ENCODE data around the gene GALNT16. TPM values are rescaled to one million over a fixed set of nuclear protein-coding genes. Genes with fewer than 3 reads are reported as not detected.

GALNT16 gene
- total RNA-seq, 1 donor from 2014 or later: 12.4 TPM

DNA sequence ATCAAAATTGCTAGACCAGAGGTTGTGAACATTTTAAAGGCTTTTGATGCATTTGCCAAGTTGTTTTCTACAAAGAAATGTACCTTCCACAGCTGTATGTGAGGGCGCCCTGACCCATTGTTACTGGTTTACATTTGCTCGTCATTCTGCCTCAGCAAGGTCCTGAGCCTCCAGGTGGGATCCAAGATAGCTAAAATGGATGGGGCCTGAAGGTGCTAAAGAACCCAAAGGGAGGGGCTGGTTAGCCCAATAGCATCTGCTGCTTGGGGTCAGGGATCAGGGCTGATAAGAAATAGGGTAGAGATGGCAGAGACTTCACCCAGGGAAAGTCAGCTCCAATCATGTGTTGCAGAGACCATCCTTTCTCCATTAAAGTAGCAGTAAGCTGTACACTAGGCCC is 43.1 kb downstream of the GALNT16 start:
- TF ChIP-seq, protein P1, sequence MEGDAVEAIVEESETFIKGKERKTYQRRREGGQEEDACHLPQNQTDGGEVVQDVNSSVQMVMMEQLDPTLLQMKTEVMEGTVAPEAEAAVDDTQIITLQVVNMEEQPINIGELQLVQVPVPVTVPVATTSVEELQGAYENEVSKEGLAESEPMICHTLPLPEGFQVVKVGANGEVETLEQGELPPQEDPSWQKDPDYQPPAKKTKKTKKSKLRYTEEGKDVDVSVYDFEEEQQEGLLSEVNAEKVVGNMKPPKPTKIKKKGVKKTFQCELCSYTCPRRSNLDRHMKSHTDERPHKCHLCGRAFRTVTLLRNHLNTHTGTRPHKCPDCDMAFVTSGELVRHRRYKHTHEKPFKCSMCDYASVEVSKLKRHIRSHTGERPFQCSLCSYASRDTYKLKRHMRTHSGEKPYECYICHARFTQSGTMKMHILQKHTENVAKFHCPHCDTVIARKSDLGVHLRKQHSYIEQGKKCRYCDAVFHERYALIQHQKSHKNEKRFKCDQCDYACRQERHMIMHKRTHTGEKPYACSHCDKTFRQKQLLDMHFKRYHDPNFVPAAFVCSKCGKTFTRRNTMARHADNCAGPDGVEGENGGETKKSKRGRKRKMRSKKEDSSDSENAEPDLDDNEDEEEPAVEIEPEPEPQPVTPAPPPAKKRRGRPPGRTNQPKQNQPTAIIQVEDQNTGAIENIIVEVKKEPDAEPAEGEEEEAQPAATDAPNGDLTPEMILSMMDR (conservative IDR thresholded peaks at IDR 0.05): no peak
- DNase-seq (ENCODE audit: extremely low spot score, unreplicated experiment): no peak
- Mint-ChIP-seq H3K27me3 (peaks cover 10% of the 10 kb centered on the region), H3K27ac (no peak overlapping the region), H3K4me1 (ENCODE audit: unreplicated experiment) (peaks cover 5% of the 10 kb centered on the region), H3K9me3 (no peaks in the 10 kb centered on the region), H3K4me3 (no peak overlapping the region), H3K36me3 (no peaks in the 10 kb centered on the region)

DNA sequence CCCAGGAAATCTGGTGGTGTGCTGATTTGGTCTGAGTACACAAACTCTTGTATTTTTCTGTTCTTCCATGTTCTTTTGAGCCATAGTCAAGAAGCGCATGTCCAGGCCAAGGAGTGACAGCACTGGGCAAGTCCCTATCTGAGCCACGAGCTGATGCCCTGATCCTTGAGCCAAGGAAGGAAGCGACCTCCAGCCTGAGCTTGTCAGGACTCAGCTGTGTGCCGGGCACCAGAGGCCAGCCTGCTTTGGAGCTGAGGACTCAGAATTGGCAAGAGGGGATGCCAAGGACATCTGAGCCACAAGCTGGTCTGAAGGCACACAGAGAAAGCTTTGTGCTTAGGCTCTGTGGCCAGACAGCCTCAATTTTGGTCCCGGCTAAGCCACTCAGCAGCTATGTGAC is 52.6 kb downstream of the GALNT16 start:
- Mint-ChIP-seq H3K4me1 (ENCODE audit: unreplicated experiment) (no peaks in the 10 kb centered on the region), H3K9me3 (no peaks in the 10 kb centered on the region), H3K36me3 (no peaks in the 10 kb centered on the region), H3K27me3 (peaks cover 3% of the 10 kb centered on the region), H3K27ac (no peak overlapping the region), H3K4me3 (no peak overlapping the region)
- DNase-seq (ENCODE audit: extremely low spot score, unreplicated experiment): peak; percentile 37
- TF ChIP-seq, protein P1 (conservative IDR thresholded peaks at IDR 0.05): no peak

DNA sequence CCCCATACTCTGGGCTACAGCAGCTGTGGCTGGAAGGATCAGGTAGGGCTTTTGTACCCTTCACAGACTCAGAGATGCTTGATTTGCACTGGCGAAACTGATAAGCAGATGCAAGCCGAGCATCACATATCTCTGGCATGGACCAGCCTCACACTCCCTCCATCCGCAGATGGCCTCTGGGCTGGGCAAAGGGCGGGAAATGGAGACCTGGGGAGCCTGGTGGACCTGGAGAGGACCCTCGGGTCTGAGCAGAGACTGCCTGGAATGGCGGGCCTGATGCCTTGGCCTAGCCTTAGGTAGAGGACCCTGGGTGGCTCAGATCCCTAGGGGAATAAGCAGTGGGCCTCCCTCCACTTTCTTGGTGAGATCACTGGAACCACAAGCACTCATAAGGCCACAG is 53.2 kb downstream of the GALNT16 start:
- Mint-ChIP-seq H3K9me3 (no peaks in the 10 kb centered on the region), H3K36me3 (no peaks in the 10 kb centered on the region), H3K27ac (no peak overlapping the region), H3K4me1 (ENCODE audit: unreplicated experiment) (no peaks in the 10 kb centered on the region), H3K27me3 (no peaks in the 10 kb centered on the region), H3K4me3 (no peak overlapping the region)
- DNase-seq (ENCODE audit: extremely low spot score, unreplicated experiment): peak; percentile 44
- TF ChIP-seq, protein P1 (conservative IDR thresholded peaks at IDR 0.05): no peak

DNA sequence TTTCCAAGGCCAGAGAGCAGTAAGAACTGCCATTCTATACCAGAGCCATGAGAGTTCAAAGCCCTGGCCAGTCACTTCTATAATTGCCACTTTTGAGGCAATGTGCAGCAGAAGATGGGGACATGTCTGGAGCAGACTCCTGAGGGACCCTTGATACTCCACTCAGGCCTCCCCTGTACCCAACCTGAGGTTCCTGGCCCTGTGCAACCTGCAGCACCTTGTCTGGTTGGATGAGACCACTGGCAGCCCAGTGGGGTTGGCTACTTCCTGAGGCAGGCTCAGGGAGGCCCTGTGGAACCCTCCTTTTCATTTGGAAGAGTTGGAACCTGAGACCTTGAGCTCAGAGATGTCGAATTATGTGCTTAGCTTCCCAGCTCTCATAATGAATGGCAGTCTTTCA is 54.4 kb downstream of the GALNT16 start:
- no peaks in the 10 kb centered on the region for H3K9me3 Mint-ChIP-seq
- H3K4me1 Mint-ChIP-seq (ENCODE audit: unreplicated experiment): no peaks in the 10 kb centered on the region
- no peak overlapping the region for H3K4me3 Mint-ChIP-seq
- TF ChIP-seq, protein P1 (conservative IDR thresholded peaks at IDR 0.05): no peak
- no peaks in the 10 kb centered on the region for H3K27me3 Mint-ChIP-seq
- H3K36me3 Mint-ChIP-seq: no peaks in the 10 kb centered on the region
- peak; percentile 44 for DNase-seq (ENCODE audit: extremely low spot score, unreplicated experiment)
- H3K27ac Mint-ChIP-seq: no peak overlapping the region

DNA sequence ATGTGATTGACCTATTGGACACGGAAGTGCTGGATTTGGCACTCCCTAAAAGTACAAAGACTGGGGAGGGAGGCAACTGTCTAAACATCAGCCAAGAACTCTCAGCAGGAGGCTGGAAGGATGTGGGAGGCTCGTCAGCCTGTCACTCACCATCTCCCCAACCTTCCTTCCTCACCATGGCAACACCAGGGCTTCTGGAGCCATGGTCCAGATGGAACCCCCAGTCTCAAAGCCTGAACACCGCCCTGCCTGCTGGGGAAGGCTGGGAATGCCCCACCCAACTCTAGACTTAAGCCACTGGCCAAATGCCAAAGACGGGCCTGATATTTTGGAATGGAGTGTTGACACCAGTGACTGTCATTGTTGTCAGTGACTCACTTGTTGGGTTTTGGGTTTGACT is 55.3 kb downstream of the GALNT16 start:
- no peaks in the 10 kb centered on the region for H3K27me3 Mint-ChIP-seq
- TF ChIP-seq, protein P1 (conservative IDR thresholded peaks at IDR 0.05): no peak
- no peak overlapping the region for H3K4me3 Mint-ChIP-seq
- H3K36me3 Mint-ChIP-seq: no peaks in the 10 kb centered on the region
- DNase-seq (ENCODE audit: extremely low spot score, unreplicated experiment): peak; percentile 42
- no peak overlapping the region for H3K27ac Mint-ChIP-seq
- no peaks in the 10 kb centered on the region for H3K4me1 Mint-ChIP-seq (ENCODE audit: unreplicated experiment)
- H3K9me3 Mint-ChIP-seq: no peaks in the 10 kb centered on the region
